Pancreas (tissue), 10 donors: ENCODE measurements around the gene ACSL1. TPM values are rescaled to one million over a fixed set of nuclear protein-coding genes. Genes with fewer than 3 reads are reported as not detected.
A peak's percentile ranks its signal among the peaks of the same experiment; 100 is the strongest.

Experiments used
- ATAC-seq, 4 donors: fragments of 200-7000 bp; cut with Tn5 transposase; one replicate each; pipeline versions ENCODE4 v1.8.0 to v1.9.1; 2020; ENCODE audit warnings: mild to moderate bottlenecking in 4 of 4, moderate library complexity in 4 of 4
- DNase-seq, 6 donors: peaks; one replicate each; pipeline ENCODE4 v3.0.0-alpha.2; 2020
- FAIRE-seq: peaks from 2 replicates; lab custom pipeline; 2012; peaks lifted over from hg19 to GRCh38; lab: Jason Lieb, UNC
- H3K27ac ChIP-seq, 4 donors: fragments of 200-600 bp; sonication (generic); 1 replicate in 3 of 4; 2 replicates in 1 of 4; pipeline versions ENCODE4 v1.5.0 to v1.8.0; 2020
- H3K27me3 ChIP-seq, 4 donors: fragments of 200-600 bp; one replicate each; pipeline ENCODE4 v1.8.0; 2021
- H3K36me3 ChIP-seq, 3 donors: fragments of 200-600 bp; sonication (generic) in 1 of 3; one replicate each; pipeline versions ENCODE4 v1.5.0 to v1.8.0; 2020 to 2021
- H3K4me1 ChIP-seq, 3 donors: fragments of 200-600 bp; one replicate each; pipeline ENCODE4 v1.8.0; 2021
- H3K4me3 ChIP-seq, 4 donors: fragments of 200-600 bp; sonication (generic) in 2 of 4; one replicate each; pipeline versions ENCODE4 v1.5.0 to v1.8.0; 2020 to 2021
- H3K9me3 ChIP-seq, 4 donors: fragments of 200-600 bp; one replicate each; pipeline ENCODE4 v1.8.0; 2021
- CTCF ChIP-seq, 4 donors: fragments of 200-600 bp; sonication (generic) in 3 of 4; IDR thresholded peaks; one replicate each; pipeline versions ENCODE4 v1.5.0 to v1.8.0; 2021; ENCODE audit warnings: antibody characterized with exemption in 4 of 4
- WGBS, 2 donors: extraction: QIAGEN DNeasy Blood & Tissue Kit; methylation state at CpG; one replicate each; pipeline ENCODE4 v1.1.7; 2013; 5-methylcytosine and 5-hydroxymethylcytosine counted together
- intact Hi-C, 3 donors: fragments of 100-400 bp; cut with DNase I; formaldehyde crosslinking; loops; one replicate each; pipeline versions ENCODE4 v1.11.1 to v1.14.2; 2022
- polyA plus RNA-seq, 2 donors: library from polyadenylated mRNA; stranded (reverse); fragments of 200-250 nt; gene quantifications; one replicate each; pipeline ENCODE4 v1.2.3, GENCODE V29; 2013
- total RNA-seq, 6 donors: library from RNA; stranded (reverse); fragmentation: NEBNext Ultra II Directional in 4 of 6; extraction: Animal tissue kit (Norgen Biotek cat#: 25700) in 4 of 6; gene quantifications; one replicate each; pipeline versions ENCODE4 v1.2.1 to v1.2.4, GENCODE V29; 2021 to 2023
- donor health status: healthy with polysubstance abuse.
- donor health status: DM: no; HTN: no; CAD: no; lungs with moderate emphysema.
- donor health status: DM: no; HTN: no; CAD: no.
- donor health status: control.
- donor health status: control.
- donor health status: Bipolar disorder and iron deficiency.
- donor health status: DM: yes; HTN: yes; CAD: no.
- donor health status: DM: no; HTN: no; CAD: no.
- donor health status: DM: no; HTN: no; CAD: no.
- donor health status: DM: yes; HTN: yes; CAD: no.

Gene ACSL1
- total and polyA plus RNA-seq, 8 donors: 16.0 to 39.4 (median 20.9) TPM

GRCh38 chr4:184853436-184853835 lies 27.7 kb upstream of the ACSL1 start:
- ATAC-seq: no peak
- Histone ChIP-seq H3K9me3 (no peaks in the 10 kb centered on the region), H3K4me3 (no peak overlapping the region), H3K27ac (no peak overlapping the region), H3K36me3 (no peaks in the 10 kb centered on the region), H3K27me3 (no peaks in the 10 kb centered on the region), H3K4me1 (no peaks in the 10 kb centered on the region)
- DNase-seq: no peak
- 83 to 93% methylated on average over 9 of the region's 9 CpGs for WGBS, 2 donors
- TF ChIP-seq CTCF (IDR thresholded peaks at IDR 0.05): no peak
- intact Hi-C loops: no loop called here
- FAIRE-seq: no peak

- WGBS, 2 donors: 0% methylated on average over 1 of the region's 1 CpG
- FAIRE-seq (no peak), ATAC-seq (no peak)
These were observed 26.1 kb upstream of the ACSL1 start for GRCh38 chr4:184851886-184852285.

GRCh38 chr4:184851200-184851541 lies 25.4 kb upstream of the ACSL1 start:
- ATAC-seq (peak in 2 of 4 donors; percentile 54 to 63), DNase-seq (no peak), FAIRE-seq (no peak)
- Histone ChIP-seq H3K9me3 (no peaks in the 10 kb centered on the region), H3K27ac (no peak overlapping the region), H3K4me3 (no peak overlapping the region), H3K27me3 (no peaks in the 10 kb centered on the region), H3K36me3 (no peaks in the 10 kb centered on the region), H3K4me1 (no peaks in the 10 kb centered on the region)
- TF ChIP-seq CTCF (IDR thresholded peaks at IDR 0.05): no peak
- intact Hi-C loops: no loop called here
- 78 to 82% methylated on average over 3 of the region's 3 CpGs for WGBS, 2 donors

More at GRCh38 chr4:184851886-184852285, 26.1 kb upstream of the ACSL1 start:
- H3K36me3 ChIP-seq: no peaks in the 10 kb centered on the region
- TF ChIP-seq CTCF (IDR thresholded peaks at IDR 0.05): no peak
- no peak overlapping the region for H3K27ac ChIP-seq
- no peak overlapping the region for H3K4me3 ChIP-seq
- no peak for DNase-seq
- intact Hi-C loops: no loop called here
- no peaks in the 10 kb centered on the region for H3K9me3 ChIP-seq
- H3K27me3 ChIP-seq: no peaks in the 10 kb centered on the region
- no peaks in the 10 kb centered on the region for H3K4me1 ChIP-seq

- no peak for TF ChIP-seq CTCF (IDR thresholded peaks at IDR 0.05)
- Histone ChIP-seq H3K27me3 (no peaks in the 10 kb centered on the region), H3K4me1 (no peaks in the 10 kb centered on the region), H3K36me3 (no peaks in the 10 kb centered on the region), H3K9me3 (no peaks in the 10 kb centered on the region), H3K4me3 (no peak overlapping the region), H3K27ac (no peak overlapping the region)
- WGBS, 2 donors: 73 to 75% methylated on average over 10 of the region's 10 CpGs
- DNase-seq: no peak
- intact Hi-C loops: no loop called here
- peak in 1 of 4 donors; percentile 24 for ATAC-seq
- no peak for FAIRE-seq
These were observed 24.8 kb upstream of the ACSL1 start for GRCh38 chr4:184850431-184851199.

GRCh38 chr4:184850018-184850417 lies 24.2 kb upstream of the ACSL1 start:
- no peaks in the 10 kb centered on the region for H3K4me1 ChIP-seq
- H3K4me3 ChIP-seq: no peak overlapping the region
- H3K27ac ChIP-seq: no peak overlapping the region
- FAIRE-seq (no peak), ATAC-seq (no peak), DNase-seq (no peak)
- WGBS, 2 donors: 62 to 66% methylated on average over 3 of the region's 3 CpGs
- no peaks in the 10 kb centered on the region for H3K36me3 ChIP-seq
- H3K9me3 ChIP-seq: no peaks in the 10 kb centered on the region
- intact Hi-C loops: no loop called here
- TF ChIP-seq CTCF (IDR thresholded peaks at IDR 0.05): no peak
- H3K27me3 ChIP-seq: no peaks in the 10 kb centered on the region
